Heart left ventricle (tissue), 16 donors: ENCODE data around the gene AHNAK2. TPM values are rescaled to one million over a fixed set of nuclear protein-coding genes. Genes with fewer than 3 reads are reported as not detected.

Experiments
- ATAC-seq, 4 donors: fragments of 200-7000 bp; cut with Tn5 transposase; one replicate each; pipeline ENCODE4 v1.9.1; 2020 to 2022; ENCODE audit warnings: moderate library complexity in 4 of 4, mild to moderate bottlenecking in 3 of 4, moderate number of reproducible peaks in 1 of 4
- DNase-seq, 5 donors: peaks; one replicate each; pipeline ENCODE4 v3.0.0-alpha.2; 2020
- H3K27ac ChIP-seq, 12 donors: fragments of 200-600 bp; sonication (generic) in 4 of 12; one replicate each; pipeline versions ENCODE4 v1.5.0 to v1.8.0; 2016 to 2022; ENCODE audit warnings: mild to moderate bottlenecking in 2 of 12
- H3K27me3 ChIP-seq, 9 donors: fragments of 200-600 bp; sonication (generic) in 2 of 9; one replicate each; pipeline versions ENCODE4 v1.5.1 to v1.8.0; 2016 to 2022; ENCODE audit warnings: mild to moderate bottlenecking in 3 of 9
- H3K36me3 ChIP-seq, 9 donors: fragments of 200-600 bp; sonication (generic) in 2 of 9; one replicate each; pipeline versions ENCODE4 v1.5.0 to v1.8.0; 2018 to 2022; ENCODE audit warnings: mild to moderate bottlenecking in 2 of 9
- H3K4me1 ChIP-seq, 12 donors: fragments of 200-600 bp; sonication (generic) in 4 of 12; one replicate each; pipeline versions ENCODE4 v1.5.0 to v1.8.0; 2016 to 2022; ENCODE audit warnings: mild to moderate bottlenecking in 3 of 12
- H3K4me3 ChIP-seq, 12 donors: fragments of 200-600 bp; sonication (generic) in 4 of 12; one replicate each; pipeline versions ENCODE4 v1.5.0 to v1.8.0; 2017 to 2022; ENCODE audit warnings: mild to moderate bottlenecking in 9 of 12, moderate library complexity in 4 of 12
- H3K9me3 ChIP-seq, 12 donors: fragments of 200-600 bp; sonication (generic) in 4 of 12; one replicate each; pipeline versions ENCODE4 v1.5.0 to v1.8.0; 2016 to 2022; ENCODE audit warnings: mild to moderate bottlenecking in 1 of 12
- POLR2A ChIP-seq, 2 donors: fragments of 450-650 bp; IDR thresholded peaks; one replicate each; pipeline ENCODE4 v1.6.1; 2017; ENCODE audit warnings: antibody characterized with exemption in 2 of 2, mild to moderate bottlenecking in 2 of 2, moderate library complexity in 2 of 2
- WGBS, 4 donors: extraction: QIAGEN DNeasy Blood & Tissue Kit in 2 of 4; methylation state at CpG; one replicate each; pipeline versions ENCODE4 v1.1.5 to v1.1.7; 2013 to 2018; 5-methylcytosine and 5-hydroxymethylcytosine counted together
- intact Hi-C, 10 donors: fragments of 100-400 bp; cut with DNase I; formaldehyde crosslinking; loops; one replicate each; pipeline versions ENCODE4 v1.11.1 to v1.14.2; 2022
- polyA plus RNA-seq, 2 donors: library from polyadenylated mRNA; stranded (reverse); fragments of 200-250 nt; gene quantifications; one replicate each; pipeline ENCODE4 v1.2.3, GENCODE V29; 2013
- total RNA-seq, 9 donors: library from RNA; depleted of rRNA in 2 of 9; stranded (reverse); fragments of >200 nt in 2 of 9; fragmentation: NEBNext Ultra II Directional in 3 of 9; extraction: Animal tissue kit (Norgen Biotek cat#: 25700) in 3 of 9; gene quantifications; one replicate each; pipeline versions ENCODE4 v1.1.0 to v1.2.4, GENCODE V29; 2016 to 2023
- TF ChIP-seq, protein P1 (sequence below), 12 donors: fragments of 200-600 bp; sonication (generic) in 4 of 12; IDR thresholded peaks; one replicate each; pipeline versions ENCODE4 v1.5.0 to v1.8.0; 2018 to 2022; ENCODE audit warnings: antibody characterized with exemption in 12 of 12, mild to moderate bottlenecking in 5 of 12
- donor health status: ischemic (EF 13 %, LVEDD 7.1; RV severe dilation, severe dysfunction).
- donor health status: healthy with polysubstance abuse.
- donor health status: DM: no; HTN: yes; CAD: no.
- donor health status: DM: no; HTN: no; CAD: no.
- donor health status: ischemic (EF 25% LVEDD 6.9; RV normal size, moderate dysfunction).
- donor health status: ischemic (EF 25% LVEDD 5.7; RV mildly dilated, moderate dysfunction).
- donor health status: healthy.
- donor health status: DM: yes; HTN: yes; CAD: no.
- donor health status: ischemic (EF 35%, LVEDD 5.7; RV mildly dilated, moderate dysfunction).
- donor health status: nonischemic (EF 11% LVEDD 7.7; RV severe dilation, severe dysfunction).
- donor health status: DM: yes; HTN: yes; CAD: no.
- donor health status: PGD.
- donor health status: ischemic (EF 29% LVEDD 5.4; RV normal size, mild dysfunction).
- donor health status: nonischemic (EF 23%, LVEDD 6.1; RV moderate dilation, normal function).

Gene AHNAK2
- total and polyA plus RNA-seq, 11 donors, result 1.5 to 22.3 (median 2.9) TPM

DNA sequence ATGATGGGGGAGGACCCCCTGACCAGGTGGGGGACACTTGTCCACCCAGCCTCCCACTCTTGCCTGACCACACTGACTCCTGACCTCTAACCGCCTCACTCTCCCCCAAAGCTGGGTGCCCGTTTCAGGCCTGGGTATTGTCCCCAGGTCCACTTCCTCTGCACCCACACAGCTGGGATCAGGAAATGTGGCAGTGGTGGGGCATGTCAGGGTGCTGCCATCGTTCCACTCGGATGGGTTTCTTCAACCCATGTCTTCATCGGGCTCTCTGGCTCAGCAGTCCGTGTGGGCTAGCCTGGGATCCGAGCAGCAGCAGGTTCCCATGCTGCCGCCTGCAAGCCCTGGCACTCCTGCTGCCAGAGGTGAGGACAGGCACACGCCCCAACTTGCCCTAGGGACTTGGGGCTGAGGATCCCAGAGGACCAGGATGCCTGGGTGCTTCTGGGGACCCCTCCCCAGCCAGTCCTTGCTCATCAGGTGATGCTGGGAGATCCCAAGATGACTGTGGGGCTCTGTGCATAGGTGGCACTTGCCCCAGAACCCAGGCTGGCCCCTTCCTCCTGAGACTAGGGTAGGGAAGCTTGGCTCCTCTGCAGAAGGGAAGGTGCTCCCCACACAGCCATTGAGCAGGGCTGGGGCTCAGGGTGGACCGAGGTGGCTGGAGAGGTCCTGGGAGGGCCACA is 4.5 kb upstream of the AHNAK2 start:
- WGBS, 4 donors, result 81 to 86% (median 86%) methylated on average over 8 to 10 of the region's 10 CpGs
- DNase-seq (peak in 1 of 5 donors; percentile 54), ATAC-seq (no peak)
- no peak for TF ChIP-seq POLR2A (IDR thresholded peaks at IDR 0.05)
- TF ChIP-seq, protein P1, sequence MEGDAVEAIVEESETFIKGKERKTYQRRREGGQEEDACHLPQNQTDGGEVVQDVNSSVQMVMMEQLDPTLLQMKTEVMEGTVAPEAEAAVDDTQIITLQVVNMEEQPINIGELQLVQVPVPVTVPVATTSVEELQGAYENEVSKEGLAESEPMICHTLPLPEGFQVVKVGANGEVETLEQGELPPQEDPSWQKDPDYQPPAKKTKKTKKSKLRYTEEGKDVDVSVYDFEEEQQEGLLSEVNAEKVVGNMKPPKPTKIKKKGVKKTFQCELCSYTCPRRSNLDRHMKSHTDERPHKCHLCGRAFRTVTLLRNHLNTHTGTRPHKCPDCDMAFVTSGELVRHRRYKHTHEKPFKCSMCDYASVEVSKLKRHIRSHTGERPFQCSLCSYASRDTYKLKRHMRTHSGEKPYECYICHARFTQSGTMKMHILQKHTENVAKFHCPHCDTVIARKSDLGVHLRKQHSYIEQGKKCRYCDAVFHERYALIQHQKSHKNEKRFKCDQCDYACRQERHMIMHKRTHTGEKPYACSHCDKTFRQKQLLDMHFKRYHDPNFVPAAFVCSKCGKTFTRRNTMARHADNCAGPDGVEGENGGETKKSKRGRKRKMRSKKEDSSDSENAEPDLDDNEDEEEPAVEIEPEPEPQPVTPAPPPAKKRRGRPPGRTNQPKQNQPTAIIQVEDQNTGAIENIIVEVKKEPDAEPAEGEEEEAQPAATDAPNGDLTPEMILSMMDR (IDR thresholded peaks at IDR 0.05), result no peak
- H3K4me3 ChIP-seq, result no peak overlapping the region
- peaks cover 0 to 6% (median 0%) of the 10 kb centered on the region in 9 donors for H3K27me3 ChIP-seq
- H3K27ac ChIP-seq, result no peak overlapping the region
- no peaks in the 10 kb centered on the region for H3K36me3 ChIP-seq
- intact Hi-C loops, result loop anchor here in 3 of 10 donors (2.0 to 5.0 kb wide), 2 partner anchors 38 to 40 kb away; partner anchors contain the start of gene CDCA4 (in 3 of the 3)
- peaks cover 0 to 41% (median 17%) of the 10 kb centered on the region in 12 donors for H3K4me1 ChIP-seq
- no peaks in the 10 kb centered on the region for H3K9me3 ChIP-seq

DNA sequence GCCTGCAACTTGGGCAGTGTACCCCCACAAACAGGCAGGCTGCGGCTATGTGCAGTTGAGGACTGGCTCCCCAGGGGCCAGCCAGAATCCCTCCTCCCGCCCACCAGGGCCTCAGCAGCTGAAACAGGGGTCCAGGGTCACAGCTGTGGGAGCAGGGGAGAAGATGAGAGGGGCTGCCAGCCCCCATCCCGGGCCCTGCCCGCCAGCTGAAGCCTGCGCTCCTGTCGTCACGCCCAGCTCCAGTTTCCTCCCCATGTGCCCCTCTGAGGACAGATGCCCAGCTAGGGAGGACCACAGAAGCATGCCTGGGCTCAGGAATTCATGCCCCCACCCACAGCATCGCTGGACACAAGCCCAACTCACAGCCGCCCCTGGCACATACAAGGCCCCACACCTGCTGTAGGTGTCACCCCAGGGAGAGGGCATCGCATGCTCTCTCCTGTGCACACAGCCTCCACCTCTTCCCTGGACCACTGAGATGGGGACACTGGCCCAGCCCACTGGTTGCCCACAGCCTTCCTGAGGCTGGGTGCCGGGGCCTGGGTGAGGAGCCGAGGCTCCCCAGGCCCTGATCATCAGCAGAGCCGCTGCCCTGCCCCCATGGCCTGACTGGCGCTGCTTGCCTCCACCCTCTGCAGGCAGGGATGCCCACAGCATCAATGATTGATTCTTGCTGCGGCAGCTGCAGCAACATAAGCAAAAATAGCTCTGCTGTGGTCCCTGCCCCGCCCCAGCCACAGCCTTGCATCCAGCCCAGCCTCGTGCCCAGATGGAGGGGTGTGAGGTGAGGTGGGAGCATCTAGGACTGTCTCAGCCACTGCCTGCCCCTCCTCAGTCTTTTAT is 3.7 kb upstream of the AHNAK2 start:
- intact Hi-C loops, result loop anchor here in 3 of 10 donors (2.0 to 5.0 kb wide), 2 partner anchors 39 to 40 kb away; partner anchors contain the start of gene CDCA4 (in 3 of the 3)
- Histone ChIP-seq H3K4me1 (peaks cover 0 to 40% (median 22%) of the 10 kb centered on the region in 12 donors), H3K27ac (no peak overlapping the region), H3K36me3 (no peaks in the 10 kb centered on the region), H3K27me3 (peaks cover 0 to 13% (median 0%) of the 10 kb centered on the region in 9 donors), H3K4me3 (no peak overlapping the region), H3K9me3 (no peaks in the 10 kb centered on the region)
- ATAC-seq (no peak), DNase-seq (peak in 1 of 5 donors; percentile 41)
- WGBS, 4 donors, result 82 to 84% (median 84%) methylated on average over 6 to 17 of the region's 17 CpGs
- TF ChIP-seq, protein P1 (IDR thresholded peaks at IDR 0.05), result no peak
- no peak for TF ChIP-seq POLR2A (IDR thresholded peaks at IDR 0.05)

DNA sequence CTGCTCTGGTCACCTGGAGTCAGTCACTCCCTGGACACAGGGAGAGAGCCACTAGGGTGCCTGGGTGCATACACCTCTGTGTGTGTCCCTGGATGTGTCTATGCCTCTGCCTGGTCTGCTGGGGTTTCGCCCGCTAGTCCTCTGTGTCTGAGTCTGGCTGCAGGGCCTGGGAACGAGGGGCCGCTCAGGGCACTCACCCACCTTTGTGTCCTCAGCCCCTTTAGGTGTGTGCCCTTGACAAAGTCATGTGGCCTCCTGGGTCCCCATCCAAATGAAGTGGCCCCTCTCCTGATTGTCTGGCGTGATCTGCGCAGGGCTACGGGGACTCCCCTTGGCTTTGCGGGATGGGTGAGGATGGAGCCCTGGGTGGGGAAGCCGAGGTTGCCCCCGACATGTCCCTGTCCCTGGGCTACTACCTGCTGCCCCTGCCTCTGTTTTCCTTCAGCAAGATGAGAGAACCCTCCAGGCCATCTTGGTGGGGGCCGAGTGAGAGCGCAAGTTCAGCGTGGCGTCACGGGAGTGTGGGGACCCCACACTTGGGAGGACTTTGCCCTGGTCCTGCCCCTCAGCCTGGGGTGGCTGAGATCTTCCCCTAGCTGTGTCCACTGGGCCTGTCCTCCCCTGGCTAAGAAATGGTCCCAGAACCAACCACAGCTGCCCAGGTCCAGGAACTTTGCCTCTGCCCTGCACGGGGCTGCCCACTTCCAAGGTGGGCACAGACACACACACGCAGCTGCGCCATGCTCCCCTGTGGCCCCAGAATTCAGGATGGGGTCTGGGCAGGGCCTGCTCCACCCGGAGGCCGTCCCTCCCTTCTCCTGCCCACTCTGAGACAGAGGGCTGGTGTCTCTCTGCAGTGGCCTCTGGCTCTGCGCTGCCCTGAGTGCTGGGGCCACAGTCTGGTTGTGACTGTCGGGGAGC is 2.7 kb upstream of the AHNAK2 start:
- peak overlapping the region in 4 of 12 donors; percentile 38 to 70 (median 54) for H3K27ac ChIP-seq
- peaks cover 0 to 37% (median 23%) of the 10 kb centered on the region in 12 donors for H3K4me1 ChIP-seq
- H3K4me3 ChIP-seq, result no peak overlapping the region
- H3K36me3 ChIP-seq, result no peaks in the 10 kb centered on the region
- ATAC-seq, result no peak
- DNase-seq, result peak in 1 of 5 donors; percentile 41
- H3K27me3 ChIP-seq, result peaks cover 0 to 17% (median 0%) of the 10 kb centered on the region in 9 donors
- intact Hi-C loops, result loop anchor here in 2 of 10 donors (5.0 kb wide), 1 partner anchor 41 kb away; the partner anchor contains the start of gene CDCA4 (in 2 of the 2)
- WGBS, 4 donors, result 89 to 93% (median 91%) methylated on average over 13 to 22 of the region's 22 CpGs
- H3K9me3 ChIP-seq, result no peaks in the 10 kb centered on the region
- TF ChIP-seq, protein P1 (IDR thresholded peaks at IDR 0.05), result no peak
- TF ChIP-seq POLR2A (IDR thresholded peaks at IDR 0.05), result no peak
